A549 (cell line): ENCODE results near the gene HDGF. TPM values are rescaled to one million over a fixed set of nuclear protein-coding genes. Genes with fewer than 3 reads are reported as not detected.

ENCODE experiments used
- ATAC-seq, 2 experiments: fragments of 200-7000 bp in 1 of 2; fragments of >200 bp in 1 of 2; cut with Nextera tagmentation in 1 of 2; cut with Tn5 transposase in 1 of 2; 3 replicates each; pipeline versions ENCODE4 v1.8.0 to v1.9.1; 2018 to 2020; ENCODE audit warnings: mild to moderate bottlenecking in 1 of 2, moderate library complexity in 1 of 2
- CTCF ChIA-PET: fragments of 300-600 bp; sonication (Branson Sonifier 250); formaldehyde crosslinking; extraction: SDS; loops from one replicate; lab custom pipeline; 2021; ENCODE audit warnings: antibody characterized with exemption, inconsistent platforms; lab: Yijun Ruan, JAX
- POLR2A ChIA-PET: fragments of 350-600 bp; formaldehyde crosslinking; extraction: SDS; loops from one replicate; lab custom pipeline; 2021; ENCODE audit warnings: antibody characterized with exemption, inconsistent platforms; lab: Yijun Ruan, JAX
- DNase-seq, 2 experiments: peaks; one replicate each; pipeline versions ENCODE4 v3.0.0 to v3.0.0-alpha.2; 2011 to 2016; ENCODE audit warnings: low read depth in 1 of 2, low spot score in 1 of 2
- FAIRE-seq: peaks from 2 replicates; lab custom pipeline; 2011; peaks lifted over from hg19 to GRCh38; lab: Jason Lieb, UNC
- H3K27ac ChIP-seq, 2 experiments: fragments of >200 bp; sonication (Bioruptor Twin); formaldehyde crosslinking; 3 replicates each; pipeline ENCODE4 v1.5.1; 2016 to 2017
- H3K4me1 ChIP-seq: fragments of >200 bp; sonication (Bioruptor Twin); formaldehyde crosslinking; 3 replicates; pipeline ENCODE4 v1.6.1; 2016
- H3K4me2 ChIP-seq: fragments of >200 bp; sonication (Bioruptor Twin); formaldehyde crosslinking; 3 replicates; pipeline ENCODE4 v1.6.1; 2016
- H3K4me3 ChIP-seq: fragments of >200 bp; sonication (Bioruptor Twin); formaldehyde crosslinking; 3 replicates; pipeline ENCODE4 v1.5.1; 2016
- H3K9me3 ChIP-seq: fragments of >200 bp; sonication (Bioruptor Twin); formaldehyde crosslinking; 3 replicates; pipeline ENCODE4 v1.6.1; 2016
- CHD2 ChIP-seq: fragments of 150-350 bp; IDR thresholded peaks from 2 replicates; pipeline ENCODE4 v1.6.1; 2014; ENCODE audit warnings: low read length; ENCODE audit not compliant: partially characterized antibody
- EHF ChIP-seq: fragments of 250-450 bp; sonication (Bioruptor Pico); IDR thresholded peaks from 2 replicates; pipeline ENCODE4 v1.5.0; 2020; ENCODE audit warnings: mild to moderate bottlenecking
- EP300 ChIP-seq, 2 experiments: fragments of >200 bp; sonication (Bioruptor Twin); formaldehyde crosslinking; IDR thresholded peaks; 2 replicates in 1 of 2; 3 replicates in 1 of 2; pipeline ENCODE4 v1.6.1; 2016 to 2017
- FOSL2 ChIP-seq, 2 experiments: fragments of 450-650 bp in 1 of 2; fragments of >200 bp in 1 of 2; sonication (Bioruptor Twin) in 1 of 2; formaldehyde crosslinking; IDR thresholded peaks; 2 replicates each; pipeline versions ENCODE4 v1.5.0 to v1.6.1; 2016 to 2020; ENCODE audit warnings: mild to moderate bottlenecking in 1 of 2, moderate library complexity in 1 of 2
- GATA3 ChIP-seq: IDR thresholded peaks from 2 replicates; pipeline ENCODE4 v1.6.1; 2012; ENCODE audit warnings: borderline replicate concordance
- HOXB13 ChIP-seq: fragments of 250-450 bp; sonication (Bioruptor Pico); IDR thresholded peaks from 2 replicates; pipeline ENCODE4 v1.5.0; 2020; ENCODE audit warnings: low read depth, mild to moderate bottlenecking, moderate library complexity
- JUN ChIP-seq, 2 experiments: fragments of >200 bp; sonication (Bioruptor Twin); formaldehyde crosslinking; IDR thresholded peaks; 2 replicates in 1 of 2; 3 replicates in 1 of 2; pipeline ENCODE4 v1.6.1; 2016 to 2017
- KDM1A ChIP-seq: fragments of 200-600 bp; sonication (generic); IDR thresholded peaks from 2 replicates; pipeline ENCODE4 v1.6.1; 2016; ENCODE audit warnings: low read depth, mild to moderate bottlenecking
- MAFK ChIP-seq: fragments of 450-650 bp; IDR thresholded peaks from 2 replicates; pipeline ENCODE4 v1.6.1; 2014; ENCODE audit not compliant: partially characterized antibody
- MAZ ChIP-seq: fragments of 150-350 bp; IDR thresholded peaks from 2 replicates; pipeline ENCODE4 v1.6.1; 2014; ENCODE audit warnings: antibody characterized with exemption, low read depth, low read length, borderline replicate concordance
- NPAS2 ChIP-seq: fragments of 250-450 bp; sonication (Bioruptor Pico); IDR thresholded peaks from 2 replicates; pipeline ENCODE4 v1.8.0; 2022; ENCODE audit warnings: mild to moderate bottlenecking, moderate library complexity, borderline replicate concordance
- PHF8 ChIP-seq: fragments of 200-600 bp; sonication (generic); IDR thresholded peaks from 2 replicates; pipeline ENCODE4 v1.6.1; 2016; ENCODE audit warnings: low read depth, mild to moderate bottlenecking, antibody characterized with exemption, moderate library complexity, borderline replicate concordance
- RAD21 ChIP-seq, 2 experiments: fragments of >200 bp in 1 of 2; sonication (Bioruptor Twin) in 1 of 2; formaldehyde crosslinking in 1 of 2; IDR thresholded peaks in 1 of 2; conservative IDR thresholded peaks in 1 of 2; 2 replicates in 1 of 2; 3 replicates in 1 of 2; pipeline ENCODE4 v1.6.1; 2012 to 2018; ENCODE audit warnings: inconsistent platforms in 1 of 2
- RCOR1 ChIP-seq: fragments of 150-350 bp; IDR thresholded peaks from 2 replicates; pipeline ENCODE4 v1.6.1; 2014; ENCODE audit warnings: antibody characterized with exemption, low read length, low read depth
- RFX5 ChIP-seq: fragments of 450-650 bp; IDR thresholded peaks from 2 replicates; pipeline ENCODE4 v1.7.1; 2014; ENCODE audit warnings: antibody characterized with exemption, mild to moderate bottlenecking, moderate library complexity
- SMC3 ChIP-seq: fragments of >200 bp; sonication (Bioruptor Twin); formaldehyde crosslinking; IDR thresholded peaks from 3 replicates; pipeline ENCODE4 v1.6.1; 2018; ENCODE audit warnings: inconsistent platforms
- SREBF2 ChIP-seq: fragments of 450-650 bp; IDR thresholded peaks from 2 replicates; pipeline ENCODE4 v1.6.1; 2014; ENCODE audit warnings: mild to moderate bottlenecking, moderate library complexity
- TP53 ChIP-seq: fragments of 250-450 bp; sonication (Bioruptor Pico); IDR thresholded peaks from 2 replicates; pipeline ENCODE4 v1.5.0; 2021; ENCODE audit warnings: mild to moderate bottlenecking, moderate library complexity
- ZC3H11A ChIP-seq: fragments of 450-650 bp; IDR thresholded peaks from 2 replicates; pipeline ENCODE4 v1.6.1; 2014; ENCODE audit warnings: antibody characterized with exemption, mild to moderate bottlenecking
- WGBS: methylation state at CpG from one replicate; pipeline ENCODE4 v1.1.6; 2017; ENCODE audit errors: missing lambda C conversion rate; 5-methylcytosine and 5-hydroxymethylcytosine counted together
- polyA minus RNA-seq: library from RNA; depleted of rRNA, polyadenylated mRNA; stranded (reverse); fragments of >200 nt; gene quantifications from 2 replicates; pipeline ENCODE4 v1.2.3, GENCODE V29; 2011; rRNA and poly(A)+ RNA removed
- polyA plus RNA-seq, 4 experiments: library from polyadenylated mRNA; depleted of rRNA in 3 of 4; stranded (reverse); fragments of >200 nt; fragmentation: RNase III in 1 of 4; extraction: RNeasy Plus Mini Kit Qiagen cat#74134 plus additional on column Dnase treatment in 1 of 4; gene quantifications; 2 replicates in 3 of 4; 3 replicates in 1 of 4; pipeline ENCODE4 v1.2.3, GENCODE V29; 2011 to 2017
- TF ChIP-seq, protein P1 (sequence below): fragments of >200 bp; sonication (Bioruptor Twin); formaldehyde crosslinking; IDR thresholded peaks from 3 replicates; pipeline ENCODE4 v1.5.1; 2016
- TF ChIP-seq, protein P2 (sequence below): fragments of 250-450 bp; sonication (Bioruptor Pico); IDR thresholded peaks from 2 replicates; pipeline ENCODE4 v1.5.0; 2021; ENCODE audit warnings: mild to moderate bottlenecking, moderate library complexity, borderline replicate concordance
- TF ChIP-seq, protein P3 (sequence below): fragments of 450-650 bp; IDR thresholded peaks from 2 replicates; pipeline ENCODE4 v1.6.1; 2014; ENCODE audit warnings: antibody characterized with exemption
- TF ChIP-seq, protein P4 (sequence below): fragments of >200 bp; sonication (Bioruptor Twin); formaldehyde crosslinking; IDR thresholded peaks from 3 replicates; pipeline ENCODE4 v1.6.1; 2016

Gene HDGF
- polyA plus RNA-seq (2011; rRNA removed): 271 and 299 TPM in 2 replicates
- 178 and 186 TPM in 2 replicates for polyA plus RNA-seq (2012; cell fraction: cytosol; rRNA removed)
- polyA plus RNA-seq (2012; cell fraction: nucleus; rRNA removed): 105 and 131 TPM in 2 replicates
- polyA plus RNA-seq (2017; fragmentation: RNase III; extraction: RNeasy Plus Mini Kit Qiagen cat#74134 plus additional on column Dnase treatment): 404 to 428 TPM (median 419 TPM) in 3 replicates
- polyA minus RNA-seq: 169 and 184 TPM in 2 replicates

DNA sequence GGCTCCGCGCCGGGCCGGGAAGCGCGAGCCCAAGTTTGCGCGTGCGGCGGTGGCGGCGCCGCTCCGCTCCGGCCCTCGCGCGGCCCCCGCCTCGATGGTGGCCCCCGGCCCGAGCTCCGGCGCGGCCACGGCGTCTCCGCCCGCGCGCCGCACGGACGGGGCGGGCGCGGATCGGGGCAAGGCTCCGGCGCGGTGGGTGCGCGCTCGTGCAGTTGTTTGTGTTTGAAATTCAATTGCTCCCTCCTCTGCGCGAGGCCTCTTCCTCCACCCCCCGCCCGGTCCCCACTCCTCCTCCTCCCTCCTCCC, at the start of gene HDGF:
Gene HDGF, minus strand, starts transcription at position 225 of the 306 bp plus-strand sequence. CDS start 246 bp downstream, outside the sequence.
- CTCF ChIA-PET: interaction anchor here (0.9 to 5.4 kb wide), 17 partner anchors 9 to 143 kb away, joined by 3 to 36 read pairs (median 3); partner anchors contain the start of gene PRCC
- no peak for FAIRE-seq
- peak within 1 kb of the TSS; percentile 99 to 100 for H3K27ac ChIP-seq

DNA sequence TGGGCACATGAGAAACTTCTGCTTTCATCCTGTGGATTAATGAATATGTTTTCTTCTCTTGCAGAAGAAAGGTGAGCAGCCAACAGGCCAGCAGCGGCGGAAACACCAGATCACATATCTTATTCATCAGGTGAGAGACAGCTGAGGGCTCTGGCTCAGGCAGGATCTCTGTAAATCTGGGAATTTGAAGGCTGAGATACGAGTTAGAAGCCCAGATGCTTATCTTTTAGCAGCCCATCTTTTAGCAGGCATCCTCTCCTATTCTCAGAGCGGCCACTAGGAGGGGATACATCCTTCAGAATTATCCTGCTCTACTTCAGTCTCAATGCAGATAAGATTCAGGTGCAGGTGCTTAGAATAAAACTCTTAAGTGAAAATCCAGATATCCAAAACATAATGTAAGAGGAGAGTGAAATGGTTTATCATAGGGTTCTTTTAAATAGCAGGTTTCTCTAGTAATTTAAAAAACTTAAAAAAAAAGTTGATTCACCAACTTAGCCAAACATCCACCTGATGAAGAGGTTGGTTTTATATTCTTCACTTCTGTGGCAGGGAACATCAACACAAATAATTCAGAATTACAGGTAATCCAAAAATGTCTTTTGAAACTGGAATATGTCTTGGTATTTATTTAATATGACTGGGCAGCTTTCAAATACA, 45.9 kb upstream of the HDGF start:
- POLR2A ChIA-PET: no interaction called here
- H3K4me1 ChIP-seq: no peaks in the 10 kb centered on the region
- no peak overlapping the region for H3K4me3 ChIP-seq
- TF ChIP-seq GATA3: peak; percentile 60
- TF ChIP-seq CHD2: no peak
- TF ChIP-seq, protein P1, sequence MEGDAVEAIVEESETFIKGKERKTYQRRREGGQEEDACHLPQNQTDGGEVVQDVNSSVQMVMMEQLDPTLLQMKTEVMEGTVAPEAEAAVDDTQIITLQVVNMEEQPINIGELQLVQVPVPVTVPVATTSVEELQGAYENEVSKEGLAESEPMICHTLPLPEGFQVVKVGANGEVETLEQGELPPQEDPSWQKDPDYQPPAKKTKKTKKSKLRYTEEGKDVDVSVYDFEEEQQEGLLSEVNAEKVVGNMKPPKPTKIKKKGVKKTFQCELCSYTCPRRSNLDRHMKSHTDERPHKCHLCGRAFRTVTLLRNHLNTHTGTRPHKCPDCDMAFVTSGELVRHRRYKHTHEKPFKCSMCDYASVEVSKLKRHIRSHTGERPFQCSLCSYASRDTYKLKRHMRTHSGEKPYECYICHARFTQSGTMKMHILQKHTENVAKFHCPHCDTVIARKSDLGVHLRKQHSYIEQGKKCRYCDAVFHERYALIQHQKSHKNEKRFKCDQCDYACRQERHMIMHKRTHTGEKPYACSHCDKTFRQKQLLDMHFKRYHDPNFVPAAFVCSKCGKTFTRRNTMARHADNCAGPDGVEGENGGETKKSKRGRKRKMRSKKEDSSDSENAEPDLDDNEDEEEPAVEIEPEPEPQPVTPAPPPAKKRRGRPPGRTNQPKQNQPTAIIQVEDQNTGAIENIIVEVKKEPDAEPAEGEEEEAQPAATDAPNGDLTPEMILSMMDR: peak; percentile 87
- TF ChIP-seq RAD21 (conservative IDR thresholded peaks at IDR 0.05 in 1 of 2, IDR thresholded peaks at IDR 0.05 in 1 of 2): peak; percentile 72 to 78
- peak; percentile 74 for TF ChIP-seq SMC3
- CTCF ChIA-PET: interaction anchor here (0.6 to 27.2 kb wide), 51 partner anchors 8 to 208 kb away, joined by 3 to 480 read pairs (median 4); partner anchors contain the start of genes HDGF, INSRR, LRRC71 and NTRK1
- peak; percentile 68 to 75 for DNase-seq
- WGBS: 18% methylated on average over 4 of the region's 4 CpGs
- peak; percentile 89 to 91 for ATAC-seq
- H3K4me2 ChIP-seq: no peak overlapping the region
- no peak overlapping the region for H3K27ac ChIP-seq
- H3K9me3 ChIP-seq: no peaks in the 10 kb centered on the region
- FAIRE-seq: no peak

More for the DNA sequence above, at the start of gene HDGF:
- POLR2A ChIA-PET: interaction anchor here (0.6 to 2.8 kb wide), 5 partner anchors 10 to 23 kb away, joined by 5 to 50 read pairs (median 22); partner anchors contain the start of genes ISG20L2, METTL25B, MRPL24 and PRCC
- 0% methylated on average over 2 of the region's 48 CpGs for WGBS
- DNase-seq: no peak
- Histone ChIP-seq H3K9me3 (no peaks in the 10 kb centered on the region), H3K4me2 (peak within 1 kb of the TSS; percentile 92), H3K4me1 (peaks cover 32% of the 10 kb centered on the region), H3K4me3 (peak within 1 kb of the TSS; percentile 92)
- no peak; a peak in 1 of 6 replicates for ATAC-seq
- TF ChIP-seq JUN (IDR thresholded peaks at IDR 0.05) (peak in 1 of 2 experiments; percentile 88; a peak in 3 of 5 replicates), RFX5 (no peak), RCOR1 (no peak), ZC3H11A (no peak), FOSL2 (IDR thresholded peaks at IDR 0.05) (no peak), FOSL2 (CRISPR knock-in tag; IDR thresholded peaks at IDR 0.05) (no peak), KDM1A (no peak), MAFK (no peak), HOXB13 (CRISPR knock-in tag) (no peak), PHF8 (no peak), SREBF2 (no peak), TP53 (no peak), MAZ (no peak), EHF (CRISPR knock-in tag) (no peak), NPAS2 (CRISPR knock-in tag) (peak; percentile 14; the same call in 1 of the 2 replicates), EP300 (IDR thresholded peaks at IDR 0.05) (no peak)
- TF ChIP-seq, protein P2, sequence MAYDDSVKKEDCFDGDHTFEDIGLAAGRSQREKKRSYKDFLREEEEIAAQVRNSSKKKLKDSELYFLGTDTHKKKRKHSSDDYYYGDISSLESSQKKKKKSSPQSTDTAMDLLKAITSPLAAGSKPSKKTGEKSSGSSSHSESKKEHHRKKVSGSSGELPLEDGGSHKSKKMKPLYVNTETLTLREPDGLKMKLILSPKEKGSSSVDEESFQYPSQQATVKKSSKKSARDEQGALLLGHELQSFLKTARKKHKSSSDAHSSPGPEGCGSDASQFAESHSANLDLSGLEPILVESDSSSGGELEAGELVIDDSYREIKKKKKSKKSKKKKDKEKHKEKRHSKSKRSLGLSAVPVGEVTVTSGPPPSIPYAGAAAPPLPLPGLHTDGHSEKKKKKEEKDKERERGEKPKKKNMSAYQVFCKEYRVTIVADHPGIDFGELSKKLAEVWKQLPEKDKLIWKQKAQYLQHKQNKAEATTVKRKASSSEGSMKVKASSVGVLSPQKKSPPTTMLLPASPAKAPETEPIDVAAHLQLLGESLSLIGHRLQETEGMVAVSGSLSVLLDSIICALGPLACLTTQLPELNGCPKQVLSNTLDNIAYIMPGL (CRISPR knock-in tag): no peak
- TF ChIP-seq, protein P3, sequence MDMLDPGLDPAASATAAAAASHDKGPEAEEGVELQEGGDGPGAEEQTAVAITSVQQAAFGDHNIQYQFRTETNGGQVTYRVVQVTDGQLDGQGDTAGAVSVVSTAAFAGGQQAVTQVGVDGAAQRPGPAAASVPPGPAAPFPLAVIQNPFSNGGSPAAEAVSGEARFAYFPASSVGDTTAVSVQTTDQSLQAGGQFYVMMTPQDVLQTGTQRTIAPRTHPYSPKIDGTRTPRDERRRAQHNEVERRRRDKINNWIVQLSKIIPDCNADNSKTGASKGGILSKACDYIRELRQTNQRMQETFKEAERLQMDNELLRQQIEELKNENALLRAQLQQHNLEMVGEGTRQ: no peak
- TF ChIP-seq, protein P4, sequence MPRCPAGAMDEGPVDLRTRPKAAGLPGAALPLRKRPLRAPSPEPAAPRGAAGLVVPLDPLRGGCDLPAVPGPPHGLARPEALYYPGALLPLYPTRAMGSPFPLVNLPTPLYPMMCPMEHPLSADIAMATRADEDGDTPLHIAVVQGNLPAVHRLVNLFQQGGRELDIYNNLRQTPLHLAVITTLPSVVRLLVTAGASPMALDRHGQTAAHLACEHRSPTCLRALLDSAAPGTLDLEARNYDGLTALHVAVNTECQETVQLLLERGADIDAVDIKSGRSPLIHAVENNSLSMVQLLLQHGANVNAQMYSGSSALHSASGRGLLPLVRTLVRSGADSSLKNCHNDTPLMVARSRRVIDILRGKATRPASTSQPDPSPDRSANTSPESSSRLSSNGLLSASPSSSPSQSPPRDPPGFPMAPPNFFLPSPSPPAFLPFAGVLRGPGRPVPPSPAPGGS: peak; percentile 76
